Dedifferentiated amniotic fluid mesenchymal stem cell (primary cell): ENCODE data around the gene DNMT1.
A peak's percentile ranks its signal among the peaks of the same experiment; 100 is the strongest.

Source experiments
- DNase-seq: peaks from one replicate; pipeline ENCODE4 v3.0.0-alpha.2; 2016; ENCODE audit errors: extremely low spot score

DNMT1 gene

GRCh38 chr19:10113964-10114650 is 80.6 kb downstream of the DNMT1 start:
- DNase-seq = no peak

GRCh38 chr19:10113592-10113963 is 81.2 kb downstream of the DNMT1 start:
- DNase-seq = no peak

GRCh38 chr19:10112895-10113591 is 81.7 kb downstream of the DNMT1 start:
- DNase-seq = no peak

GRCh38 chr19:10112037-10112761 is 82.6 kb downstream of the DNMT1 start:
- no peak for DNase-seq

GRCh38 chr19:10111405-10111811 is 83.3 kb downstream of the DNMT1 start, which contains the start of gene P2RY11:
Gene P2RY11, plus strand, starts transcription at chr19:10111693. Its CDS starts 29 bp downstream, at chr19:10111722.
- DNase-seq = no peak

- DNase-seq = no peak
These were observed 83.8 kb downstream of the DNMT1 start for GRCh38 chr19:10110972-10111317.

- no peak for DNase-seq
These were observed 84.4 kb downstream of the DNMT1 start for GRCh38 chr19:10110076-10110971.

- no peak for DNase-seq
These were observed 85.2 kb downstream of the DNMT1 start for GRCh38 chr19:10109528-10109927.

- no peak for DNase-seq
These were observed 86.9 kb downstream of the DNMT1 start for GRCh38 chr19:10107817-10108367.

- no peak for DNase-seq
These were observed 87.5 kb downstream of the DNMT1 start for GRCh38 chr19:10107254-10107653.

GRCh38 chr19:10106100-10106936 is 88.4 kb downstream of the DNMT1 start, which contains the start of gene PPAN:
Gene PPAN, plus strand, starts transcription at chr19:10106362. Its CDS starts 33 bp downstream, at chr19:10106395.
- peak; percentile 99 for DNase-seq

GRCh38 chr19:10105509-10106099 is 89.1 kb downstream of the DNMT1 start:
- DNase-seq = no peak

GRCh38 chr19:10104665-10105508 is 89.9 kb downstream of the DNMT1 start:
- DNase-seq = no peak

GRCh38 chr19:10104130-10104513 is 90.6 kb downstream of the DNMT1 start:
- DNase-seq = no peak

GRCh38 chr19:10102787-10103236 is 91.9 kb downstream of the DNMT1 start:
- no peak for DNase-seq

GRCh38 chr19:10100163-10100785 is 94.5 kb downstream of the DNMT1 start:
- no peak for DNase-seq

- DNase-seq = no peak
These were observed 98.2 kb downstream of the DNMT1 start for GRCh38 chr19:10096615-10096963.

GRCh38 chr19:10095948-10096614 is 98.7 kb downstream of the DNMT1 start:
- peak; percentile 81 for DNase-seq
